NCI-H2081 treated with DMSO at 0.1 percent for 48 hours (cell line): ENCODE data around the gene VSTM4.

Experiments used
- DNase-seq: peaks from one replicate; lab custom pipeline; 2025; lab: John Stamatoyannopoulos, UW

The VSTM4 gene

DNA sequence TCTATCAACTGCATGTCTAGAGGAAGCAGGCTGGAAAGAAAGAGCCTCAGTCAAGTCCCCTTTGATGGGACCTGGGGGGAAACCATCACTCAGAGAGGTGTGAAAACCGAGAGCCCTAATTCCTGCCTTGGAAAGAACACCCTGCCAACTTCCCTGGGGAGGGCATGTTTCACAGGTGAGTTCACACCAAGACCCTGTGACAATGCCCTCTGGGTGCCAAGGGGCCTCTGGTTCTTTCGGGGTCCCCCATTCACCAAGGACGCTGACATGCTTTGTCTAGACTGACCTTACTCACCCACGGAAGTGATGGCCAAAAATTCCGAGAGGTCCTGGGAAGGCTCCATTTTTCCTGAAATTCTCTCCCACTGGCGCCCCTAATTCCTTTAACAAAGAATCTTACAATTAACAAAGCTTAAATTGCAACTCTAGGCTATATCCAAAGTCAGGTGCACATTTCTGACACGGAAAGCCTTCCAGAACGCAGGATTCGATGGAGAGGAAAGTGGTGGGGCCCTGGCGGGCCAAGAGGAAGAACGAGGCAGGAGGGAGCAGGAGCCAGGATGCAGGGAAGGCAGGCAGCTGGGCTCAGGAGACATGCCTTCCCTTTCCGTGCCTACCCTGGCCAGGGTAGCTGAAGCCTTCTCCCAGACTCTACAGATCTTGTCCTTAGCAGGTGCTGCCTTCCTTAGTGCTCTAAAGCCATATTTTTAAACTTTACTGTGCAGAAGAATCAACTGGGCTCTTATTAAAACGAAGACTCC, 23.7 kb downstream of the VSTM4 start:
- DNase-seq = no peak

DNA sequence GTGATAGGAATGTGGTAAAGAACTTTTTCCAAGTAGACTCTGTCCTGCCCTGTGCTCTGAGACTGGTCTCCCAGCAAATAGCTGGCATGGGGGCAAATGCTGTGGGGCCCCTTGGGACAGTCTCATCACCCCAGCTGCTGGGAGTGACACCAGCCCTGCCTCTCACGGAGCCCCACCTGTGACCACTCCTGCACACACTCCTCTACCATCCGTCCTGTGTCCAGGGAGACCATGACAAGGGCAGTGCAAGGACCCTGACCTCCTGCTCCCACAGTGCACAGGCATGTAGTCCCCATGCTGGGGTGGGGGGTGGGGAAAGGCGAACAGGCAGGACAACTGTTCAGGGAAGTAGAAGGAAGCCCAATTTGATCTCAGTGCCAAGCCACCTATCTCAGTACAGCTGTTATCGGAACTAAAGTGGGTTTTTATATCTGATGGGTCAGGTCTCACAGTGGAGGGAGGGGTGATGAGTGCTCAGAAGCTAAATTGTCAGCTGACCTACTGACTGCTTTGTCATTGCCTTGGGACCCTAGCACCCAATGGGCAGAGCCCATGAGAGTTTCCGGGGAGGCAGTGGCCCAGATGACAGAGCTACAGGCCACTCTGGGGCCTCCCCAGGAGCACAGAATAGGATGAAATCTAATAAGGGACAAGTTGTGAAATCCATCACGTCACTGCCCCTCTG, 24.5 kb downstream of the VSTM4 start:
- no peak for DNase-seq

DNA sequence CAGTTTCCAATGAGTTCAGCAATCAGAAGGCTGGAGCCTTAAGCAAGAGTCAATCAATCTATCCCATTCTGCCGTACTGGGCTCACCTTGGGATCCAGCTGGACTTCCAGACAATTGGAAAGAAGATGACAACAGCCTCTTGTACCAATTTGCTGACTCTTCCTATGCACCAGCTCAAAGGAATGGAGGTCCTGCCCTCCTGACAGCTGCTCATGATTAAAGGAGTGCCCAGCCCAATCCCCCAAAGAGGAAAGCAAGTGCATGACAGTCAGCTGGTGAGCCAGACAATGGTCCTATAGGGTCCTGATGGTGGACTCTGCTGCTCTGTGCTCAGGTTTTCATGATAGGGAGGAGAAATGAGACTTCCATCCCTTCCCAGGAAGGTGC, 25.1 kb downstream of the VSTM4 start:
- no peak for DNase-seq

DNA sequence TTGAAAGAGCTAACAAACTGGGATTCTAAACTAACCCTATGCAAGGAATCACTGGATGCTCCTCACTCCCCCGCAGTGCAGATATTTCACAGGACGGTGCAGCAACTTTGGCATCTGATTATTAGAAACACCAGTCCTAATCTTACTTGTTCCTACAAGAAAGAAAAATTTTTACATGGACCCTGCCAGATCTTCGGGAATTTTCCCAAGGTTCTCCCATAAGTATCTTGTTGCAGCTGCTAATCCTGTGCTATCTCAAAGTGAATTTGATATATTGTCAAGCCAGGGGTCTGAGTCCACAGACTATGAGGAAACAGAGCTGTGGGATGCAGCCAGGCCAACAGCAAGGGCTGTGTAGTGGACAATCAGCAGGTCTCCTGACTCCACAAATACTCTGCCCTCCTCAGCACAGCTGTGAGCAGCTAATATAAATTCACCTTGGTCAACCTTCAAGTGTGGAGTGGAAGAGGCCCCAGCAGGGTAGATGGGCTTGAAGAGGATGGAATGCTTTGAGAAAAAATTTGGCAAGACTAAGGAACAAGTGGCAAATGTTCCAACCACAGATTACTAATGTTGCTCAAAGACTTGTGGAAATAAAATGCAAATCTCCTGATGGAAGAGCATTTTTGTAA, 25.6 kb downstream of the VSTM4 start:
- no peak for DNase-seq

DNA sequence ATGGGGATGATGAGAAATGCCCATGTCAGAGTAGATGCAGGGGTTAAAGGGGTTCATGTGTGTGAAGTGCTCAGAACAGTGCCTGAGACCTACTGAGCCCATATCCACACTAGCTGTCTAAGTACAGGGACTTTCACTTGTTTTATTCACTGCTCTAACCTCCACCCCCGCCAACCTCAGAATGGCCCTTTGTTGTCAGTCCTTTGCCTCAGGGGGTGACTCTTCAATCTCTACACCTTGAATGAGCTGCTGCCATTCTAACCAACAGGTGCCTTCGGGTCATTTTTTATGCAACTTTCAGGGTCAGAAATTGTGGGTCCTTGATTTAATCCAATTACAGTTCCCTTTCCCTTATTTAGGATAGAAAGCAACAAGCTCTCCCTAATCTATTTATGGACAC, 26.2 kb downstream of the VSTM4 start:
- DNase-seq = no peak

DNA sequence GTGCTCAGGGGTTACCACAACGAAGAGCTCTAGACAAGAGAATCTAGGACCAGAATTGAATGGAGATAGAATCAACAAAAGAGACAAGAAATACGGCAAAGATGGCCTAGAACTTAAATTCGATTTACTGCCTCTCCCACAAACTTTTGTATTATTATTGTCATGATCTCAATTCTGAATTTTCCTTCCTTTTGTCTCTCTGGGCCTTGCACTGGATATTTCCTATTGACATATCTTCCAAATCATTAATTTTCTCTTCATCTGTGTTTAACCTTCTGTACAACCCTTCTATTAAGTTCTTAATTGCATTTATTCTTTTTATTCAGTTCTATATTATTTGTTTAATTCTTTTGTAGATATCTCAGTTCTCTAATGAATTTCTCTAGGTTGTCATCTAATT, 28.4 kb downstream of the VSTM4 start:
- no peak for DNase-seq

DNA sequence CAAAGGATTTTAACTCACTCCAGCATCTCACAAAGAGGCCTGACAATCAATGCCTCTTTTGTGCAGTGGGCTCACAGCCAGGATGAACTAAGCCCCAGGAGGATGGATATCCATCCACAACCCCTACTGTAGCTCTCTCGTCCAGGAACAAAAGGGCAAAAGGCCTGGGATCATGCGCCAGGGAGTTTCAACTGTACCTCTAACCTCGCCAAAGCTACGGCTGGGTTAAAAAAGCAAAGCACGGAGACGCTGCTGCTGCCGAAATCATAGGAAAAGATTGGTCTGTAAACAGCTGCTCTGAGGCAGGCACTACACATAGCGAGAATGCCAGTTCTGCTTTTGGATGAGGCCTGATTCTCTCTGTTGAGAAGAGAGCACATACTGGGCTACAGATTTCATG, 32.1 kb downstream of the VSTM4 start:
- DNase-seq = no peak

DNA sequence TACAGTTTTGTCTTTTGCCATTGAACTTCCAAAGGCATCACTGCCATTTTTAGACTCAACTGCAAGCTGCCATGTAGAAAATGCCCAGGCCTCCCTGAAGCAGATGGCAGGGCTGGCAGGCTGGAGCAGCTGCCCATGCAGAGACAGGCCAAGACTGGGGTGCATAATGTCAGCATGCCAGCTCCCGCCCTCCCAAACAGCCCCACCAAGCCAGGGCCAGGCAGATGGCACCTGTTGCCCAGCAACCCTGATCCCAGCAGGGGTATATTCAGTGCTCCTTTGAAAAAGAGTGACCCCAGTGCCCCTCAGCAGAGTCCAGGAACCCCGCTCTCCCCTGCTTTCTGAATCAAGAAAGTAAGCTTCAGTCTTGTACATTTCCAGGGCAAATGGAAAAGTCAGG, 32.6 kb downstream of the VSTM4 start:
- no peak for DNase-seq

DNA sequence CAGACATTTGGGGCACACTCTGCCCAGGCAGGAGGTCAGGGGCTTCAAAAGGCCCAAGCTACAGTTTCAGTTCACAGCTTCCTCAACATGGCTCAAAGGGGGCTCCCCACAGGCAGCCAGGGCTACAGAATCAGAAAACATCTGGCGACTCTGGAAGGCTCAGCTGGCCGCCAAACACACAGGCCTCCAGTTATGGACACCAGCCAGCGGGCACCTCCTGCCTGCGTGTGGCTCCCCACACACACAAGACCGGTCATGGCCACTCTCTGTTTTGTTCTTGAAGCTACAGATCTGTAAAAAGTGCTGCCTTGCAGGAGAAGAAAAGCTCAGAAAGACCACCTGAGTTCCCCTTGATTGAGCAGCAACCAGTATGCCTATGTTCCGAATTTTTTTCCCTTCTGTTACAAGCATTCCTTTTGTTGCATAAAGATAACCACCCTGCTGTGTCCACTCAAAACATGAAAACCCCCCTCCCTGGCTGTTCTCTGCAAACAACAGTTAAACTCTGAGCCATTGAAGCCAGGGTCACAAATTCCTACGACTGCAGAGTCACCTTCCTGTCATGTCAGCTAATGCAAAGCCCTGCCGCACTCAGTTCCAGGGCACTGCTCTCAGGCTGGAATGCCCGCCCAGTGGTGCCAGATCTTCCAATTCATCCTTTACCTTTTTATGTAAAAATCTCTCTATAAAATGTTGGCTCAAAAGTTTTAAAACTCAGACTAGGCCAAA, 33.6 kb downstream of the VSTM4 start:
- no peak for DNase-seq

DNA sequence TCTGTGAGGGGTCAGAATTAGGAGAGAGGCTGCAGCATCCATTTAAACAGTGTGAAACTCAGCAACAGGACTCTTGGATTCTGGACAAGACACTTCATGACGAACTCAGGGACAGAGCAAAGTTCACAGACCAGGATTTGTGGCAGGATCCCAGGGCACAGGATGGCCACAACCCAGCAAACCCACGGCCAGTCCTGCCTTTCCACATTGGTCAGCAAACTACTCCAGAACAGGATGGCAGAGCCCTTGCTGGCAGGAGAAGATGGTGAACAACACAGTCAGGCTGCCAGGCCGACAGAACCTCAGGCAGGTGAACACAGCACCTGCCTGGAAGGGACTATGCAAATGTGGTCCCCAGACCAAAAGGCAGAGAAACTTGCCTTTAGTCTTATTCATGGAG, 34.4 kb downstream of the VSTM4 start:
- DNase-seq = no peak

DNA sequence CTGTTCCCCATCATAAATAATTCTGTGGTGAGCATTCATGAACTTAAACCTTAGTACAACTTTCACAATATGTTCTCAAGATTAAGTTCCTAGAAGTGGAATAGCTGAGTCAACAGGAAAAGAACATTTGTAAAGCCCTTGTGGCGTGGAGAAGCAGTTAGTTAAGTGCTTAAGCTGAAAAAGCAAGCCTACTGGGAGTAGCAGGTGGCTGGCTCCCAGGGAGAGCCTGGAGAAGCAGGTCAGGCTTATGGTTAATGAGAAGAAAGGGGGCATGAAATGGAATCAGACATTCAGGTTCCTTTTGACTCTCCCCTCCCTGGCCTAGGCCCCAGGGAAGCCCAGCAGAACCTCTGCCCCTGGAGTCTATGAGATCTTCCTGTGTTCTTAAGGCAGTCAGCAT, 35.3 kb downstream of the VSTM4 start:
- no peak for DNase-seq

DNA sequence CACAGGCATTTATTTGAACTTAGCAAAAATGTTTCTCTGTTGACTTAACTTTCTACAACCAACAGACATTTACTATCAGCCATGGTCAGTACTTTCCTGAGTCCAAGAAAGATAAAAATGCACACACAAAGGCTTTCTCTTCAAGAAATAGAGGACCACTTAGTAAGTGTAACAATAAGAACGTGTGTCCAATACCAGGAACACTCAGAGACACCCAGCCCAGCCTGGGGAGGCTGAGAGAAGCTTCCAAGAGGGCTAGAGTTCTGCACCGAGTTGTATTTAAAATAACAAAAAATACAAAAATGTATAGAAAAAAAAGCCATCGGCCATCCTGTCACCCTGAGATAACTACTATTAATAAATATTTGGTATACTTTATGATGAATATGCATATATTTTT, 35.8 kb downstream of the VSTM4 start:
- no peak for DNase-seq

DNA sequence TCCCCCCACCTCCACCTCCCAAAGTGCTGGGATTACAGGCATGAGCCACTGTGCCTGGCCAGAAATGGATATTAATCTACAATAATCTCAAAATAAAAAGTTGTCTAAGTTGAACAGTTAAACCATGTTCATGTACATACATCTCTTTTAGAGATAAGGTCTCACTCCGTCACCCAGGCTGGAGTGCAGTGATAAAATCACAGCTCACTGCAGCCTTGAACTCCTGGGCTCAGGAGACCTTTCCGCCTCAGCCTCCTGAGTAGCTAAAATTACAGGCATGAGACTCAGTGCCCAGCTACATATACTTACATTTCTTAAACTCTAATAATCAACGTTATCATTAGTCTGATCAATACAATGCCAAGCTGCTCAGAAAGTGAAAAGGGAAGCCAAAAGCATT, 36.2 kb downstream of the VSTM4 start:
- DNase-seq = no peak

DNA sequence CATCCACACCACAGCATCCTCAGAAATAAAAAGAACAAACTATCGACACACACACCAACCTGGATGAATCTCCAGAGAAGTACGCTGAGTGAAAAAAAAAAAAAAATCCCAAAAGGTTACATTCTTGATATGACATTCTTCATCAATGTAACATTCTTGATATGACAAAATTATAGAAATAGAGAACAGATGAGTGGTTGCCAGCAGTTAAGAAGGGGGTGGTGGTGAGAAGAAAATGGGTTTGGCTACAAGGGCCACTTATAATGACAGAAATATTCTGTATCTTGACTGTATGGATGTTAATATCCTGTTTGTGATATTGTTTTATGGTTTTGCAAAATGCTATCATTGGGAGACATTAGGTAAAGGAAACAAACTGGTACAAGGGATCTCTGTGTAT, 36.9 kb downstream of the VSTM4 start:
- DNase-seq = no peak

DNA sequence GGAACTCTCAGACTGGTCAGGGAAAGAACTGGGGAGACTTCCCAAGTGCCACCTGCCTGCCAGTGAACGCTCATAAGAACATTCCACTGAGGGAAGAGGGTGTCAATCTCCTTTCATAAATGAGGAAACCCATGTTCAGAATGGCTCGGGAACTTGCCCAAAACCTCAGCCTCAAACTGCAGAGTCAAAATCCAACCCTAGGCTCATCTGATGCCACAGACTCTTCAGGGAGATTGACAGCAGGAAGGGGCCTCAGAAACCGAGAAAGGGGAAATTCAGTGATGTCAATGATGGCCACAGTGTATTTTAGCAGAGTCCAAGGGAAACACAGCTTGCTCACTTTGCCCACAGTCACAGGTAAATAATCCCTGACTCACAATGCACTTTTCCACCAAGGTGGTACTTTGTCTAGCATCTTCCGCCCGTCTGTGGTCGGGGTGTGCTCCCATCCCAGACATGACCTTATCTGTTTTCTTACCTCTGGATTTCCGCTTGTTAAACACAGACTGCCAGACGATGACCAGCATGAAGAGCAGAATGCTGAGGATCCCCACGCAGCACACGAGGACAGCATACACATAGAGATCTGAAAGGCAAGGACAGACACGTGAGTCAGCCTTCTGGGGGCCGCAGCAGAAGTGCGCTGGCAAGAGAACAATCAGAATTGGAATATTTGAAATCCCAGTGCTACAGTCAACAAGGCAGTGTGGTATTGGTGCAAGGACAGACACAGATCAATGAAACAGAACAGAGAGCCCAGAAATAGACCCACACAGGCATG, 38.4 kb downstream of the VSTM4 start:
- no peak for DNase-seq

DNA sequence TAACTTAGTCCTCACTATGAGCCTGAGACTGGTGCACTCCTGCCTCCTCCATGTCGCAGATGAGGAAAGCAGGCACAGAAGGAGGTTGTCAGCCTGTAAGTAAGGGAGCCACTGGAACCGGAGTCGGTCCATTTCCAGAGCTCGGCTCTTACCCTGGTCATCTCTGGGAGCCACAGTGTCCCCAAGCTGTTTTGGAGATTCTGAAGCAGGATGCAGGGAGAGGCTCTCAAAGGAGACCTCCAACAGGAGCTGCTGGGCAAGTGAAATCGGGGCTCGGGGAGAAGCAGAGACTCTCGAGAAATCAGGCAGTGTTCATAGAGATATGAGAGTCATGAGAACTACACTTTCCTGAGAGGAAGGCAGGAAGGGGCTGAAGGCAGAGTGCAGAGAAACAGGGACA, 39.0 kb downstream of the VSTM4 start:
- no peak for DNase-seq

DNA sequence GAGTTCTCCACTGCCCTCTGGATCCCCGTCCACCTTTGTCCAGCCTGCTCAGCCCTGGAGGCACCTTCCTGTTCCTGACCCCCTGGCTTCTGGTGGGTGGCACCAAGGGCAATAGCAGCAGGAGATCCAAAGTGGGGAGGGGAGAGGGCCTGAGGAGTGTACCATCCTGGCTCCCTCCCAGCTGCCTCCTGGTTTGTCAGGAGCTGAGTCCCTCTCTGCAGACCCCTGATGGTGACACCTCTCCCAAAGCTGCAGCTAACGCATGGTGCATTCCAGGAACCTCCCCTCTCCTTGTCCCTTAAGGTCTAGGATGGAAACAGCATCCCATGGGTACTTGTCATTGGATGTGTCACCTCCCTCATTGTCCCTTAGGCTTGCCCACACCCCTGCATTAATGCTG, 39.6 kb downstream of the VSTM4 start:
- no peak for DNase-seq

DNA sequence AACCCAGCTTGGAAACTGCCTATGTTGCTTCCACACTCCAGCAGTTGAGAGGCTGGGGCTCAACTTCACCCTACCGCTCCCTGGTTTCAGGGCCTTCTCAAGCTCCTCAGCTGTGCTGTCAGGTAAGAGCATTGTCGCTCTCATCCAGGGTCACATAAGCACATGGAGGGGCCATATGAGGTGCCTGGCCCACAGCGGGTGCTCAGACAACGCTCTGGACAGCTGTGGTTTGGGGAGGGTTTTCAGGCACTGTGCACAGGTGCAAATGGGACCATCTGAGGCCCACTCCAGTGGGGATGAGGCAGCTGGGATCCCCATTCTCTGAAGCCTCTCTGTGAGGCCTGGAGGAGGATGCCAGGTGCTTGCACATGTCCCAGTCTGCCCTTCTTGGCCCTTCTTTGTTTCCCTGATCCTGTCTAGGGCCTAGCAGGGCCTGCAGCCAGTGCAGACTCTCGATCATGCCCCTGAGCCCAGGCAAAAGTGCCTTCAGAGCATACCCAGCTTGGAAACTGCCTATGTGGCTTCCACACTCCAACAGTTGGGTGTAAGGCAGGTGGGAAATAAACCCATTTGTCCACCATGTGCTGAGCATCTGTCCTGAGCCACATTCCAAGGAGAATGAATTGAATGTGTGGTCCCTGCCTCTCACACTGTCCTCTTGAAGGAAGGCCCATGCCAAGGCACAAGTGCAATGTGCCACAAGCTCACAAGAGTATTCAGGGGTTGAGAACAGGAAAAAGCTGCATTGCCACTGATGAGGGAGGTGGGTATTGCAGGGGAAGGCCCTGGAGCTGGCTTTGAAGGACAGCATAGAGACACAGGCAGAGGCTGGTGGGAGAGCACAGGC, 40.3 kb downstream of the VSTM4 start:
- no peak for DNase-seq

DNA sequence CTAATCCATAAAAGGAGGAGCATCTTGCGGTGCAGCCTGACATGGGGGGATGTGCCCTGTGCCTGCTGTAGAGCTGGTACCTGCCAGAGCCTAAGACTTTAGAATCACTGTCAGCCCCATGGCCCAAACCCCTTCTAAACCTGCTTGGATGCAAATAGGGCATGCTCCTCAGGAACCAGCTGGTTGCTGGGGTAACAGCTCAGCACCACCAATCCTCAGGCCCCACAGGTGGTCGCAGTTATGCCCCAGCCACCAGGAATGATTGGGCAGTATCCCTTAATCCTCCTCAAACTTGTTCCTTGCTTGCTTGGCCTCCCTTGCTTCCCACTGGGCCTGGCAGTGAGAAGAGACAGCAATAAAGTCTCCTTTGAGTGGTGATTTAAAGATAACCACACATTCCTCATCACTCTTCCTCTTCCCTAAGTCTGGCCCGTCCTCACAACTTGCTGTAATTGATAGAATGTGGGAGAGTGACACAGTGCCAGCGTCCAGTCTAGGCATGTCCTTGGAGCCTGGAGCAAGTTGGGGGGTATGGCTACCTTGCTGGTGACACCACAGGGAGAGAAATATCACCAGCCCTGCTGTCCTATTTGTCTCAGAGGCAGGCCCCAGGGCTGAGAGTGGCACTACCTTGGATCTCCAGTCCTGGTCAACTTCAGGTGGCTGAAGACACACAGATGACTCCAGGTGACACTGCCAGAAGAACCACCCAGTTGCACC, 43.0 kb downstream of the VSTM4 start:
- no peak for DNase-seq

DNA sequence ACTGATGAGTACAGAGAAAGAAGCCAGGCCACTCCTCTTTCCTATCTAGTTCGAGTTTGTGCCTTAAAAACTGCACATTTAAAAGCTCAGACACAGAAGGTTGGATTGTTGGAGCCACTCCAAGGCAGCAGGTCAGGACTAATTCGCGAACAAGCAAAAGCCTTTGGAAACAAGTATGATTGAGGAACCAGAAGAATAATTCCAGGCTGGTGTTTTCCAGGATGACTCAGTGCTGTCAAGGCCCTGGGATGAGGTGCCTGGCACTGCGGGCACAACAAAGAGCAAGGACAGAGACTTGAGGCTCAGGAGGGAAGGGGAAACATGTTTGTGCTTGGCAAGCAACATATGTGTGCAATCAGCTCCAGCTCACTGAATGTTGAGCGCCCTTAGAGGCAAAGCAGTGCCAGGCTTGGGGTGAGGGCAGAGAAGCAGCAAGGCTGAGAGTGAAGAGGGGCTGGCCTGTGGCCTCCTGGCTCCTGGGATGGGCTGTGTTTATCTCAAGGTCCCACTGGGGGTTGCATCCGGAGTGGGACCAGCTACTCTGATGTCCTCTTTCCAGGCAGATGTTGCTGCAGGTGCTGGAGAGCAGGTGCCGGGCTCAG, 44.1 kb downstream of the VSTM4 start:
- no peak for DNase-seq
